Hepatocyte (in vitro differentiated cells): ENCODE results near the gene KAZALD1.

Source experiments
- EZH2 ChIP-seq: fragments of 200-600 bp; sonication (generic); IDR thresholded peaks from 2 replicates; pipeline ENCODE4 v1.6.1; 2016; ENCODE audit warnings: antibody characterized with exemption, mild to moderate bottlenecking, borderline replicate concordance
- EZH2phosphoT487 ChIP-seq: fragments of 200-600 bp; sonication (generic); IDR thresholded peaks from one replicate; pipeline ENCODE4 v1.6.1; 2018; ENCODE audit warnings: antibody characterized with exemption, mild to moderate bottlenecking, low read depth, moderate library complexity; ENCODE audit not compliant: unreplicated experiment, severe bottlenecking
- TF ChIP-seq, protein P1 (sequence below): fragments of 200-600 bp; sonication (generic); IDR thresholded peaks from 2 replicates; pipeline ENCODE4 v1.5.1; 2016; ENCODE audit warnings: antibody characterized with exemption, mild to moderate bottlenecking; ENCODE audit not compliant: poor library complexity

DNA sequence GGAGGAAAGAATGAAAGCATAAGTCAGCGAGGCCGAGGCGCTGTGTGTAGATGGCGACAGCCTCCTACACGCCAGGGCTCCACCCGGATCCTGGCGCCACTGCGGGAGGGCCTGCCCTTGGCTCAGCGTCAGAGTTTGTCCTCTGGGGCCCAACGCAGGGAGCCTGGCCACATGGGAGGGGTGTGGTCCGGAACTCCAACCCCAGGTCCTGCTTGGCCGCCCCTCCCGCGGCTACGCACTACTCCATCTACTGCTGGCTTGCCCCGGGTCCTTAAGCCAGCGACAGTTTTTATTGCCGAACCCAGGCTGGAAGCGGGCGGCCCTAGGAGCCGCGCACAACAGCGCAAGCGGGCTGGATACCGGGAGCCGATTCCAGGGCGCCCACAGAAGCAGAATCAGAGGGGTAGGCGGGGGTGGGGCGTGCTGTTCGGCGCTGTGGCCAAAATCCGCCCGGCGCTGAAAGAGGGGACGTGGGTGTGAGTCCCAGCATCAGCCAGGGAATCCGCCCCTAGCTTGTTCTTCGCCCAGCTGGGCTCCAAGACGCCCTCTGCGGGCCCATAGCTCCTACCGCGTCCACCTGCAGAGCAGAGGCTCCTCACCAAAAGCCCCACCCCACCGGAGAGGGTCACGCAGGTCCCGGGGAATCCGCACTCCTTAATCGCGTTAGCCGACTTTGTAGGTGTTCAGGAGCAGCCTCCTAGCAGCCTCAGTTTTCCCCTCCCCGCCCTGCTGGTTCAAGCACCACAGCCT, 4.5 kb downstream of the KAZALD1 start:
- TF ChIP-seq, protein P1, sequence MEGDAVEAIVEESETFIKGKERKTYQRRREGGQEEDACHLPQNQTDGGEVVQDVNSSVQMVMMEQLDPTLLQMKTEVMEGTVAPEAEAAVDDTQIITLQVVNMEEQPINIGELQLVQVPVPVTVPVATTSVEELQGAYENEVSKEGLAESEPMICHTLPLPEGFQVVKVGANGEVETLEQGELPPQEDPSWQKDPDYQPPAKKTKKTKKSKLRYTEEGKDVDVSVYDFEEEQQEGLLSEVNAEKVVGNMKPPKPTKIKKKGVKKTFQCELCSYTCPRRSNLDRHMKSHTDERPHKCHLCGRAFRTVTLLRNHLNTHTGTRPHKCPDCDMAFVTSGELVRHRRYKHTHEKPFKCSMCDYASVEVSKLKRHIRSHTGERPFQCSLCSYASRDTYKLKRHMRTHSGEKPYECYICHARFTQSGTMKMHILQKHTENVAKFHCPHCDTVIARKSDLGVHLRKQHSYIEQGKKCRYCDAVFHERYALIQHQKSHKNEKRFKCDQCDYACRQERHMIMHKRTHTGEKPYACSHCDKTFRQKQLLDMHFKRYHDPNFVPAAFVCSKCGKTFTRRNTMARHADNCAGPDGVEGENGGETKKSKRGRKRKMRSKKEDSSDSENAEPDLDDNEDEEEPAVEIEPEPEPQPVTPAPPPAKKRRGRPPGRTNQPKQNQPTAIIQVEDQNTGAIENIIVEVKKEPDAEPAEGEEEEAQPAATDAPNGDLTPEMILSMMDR, result peak; percentile 48
- TF ChIP-seq EZH2phosphoT487 (no peak), EZH2 (no peak)
